GM21526 (cell line): ENCODE data around the gene GRAMD2B.
"Not testable (repeated sequence)": the region's sequence is repeated elsewhere in the genome, so short reads cannot be mapped to it uniquely, and the experiment has no call there.

Experiments
- ATAC-seq: cut with Tn5 transposase; IDR thresholded peaks from one replicate; pipeline ENCODE4 v1.9.1; 2021; ENCODE audit warnings: moderate library complexity; ENCODE audit not compliant: unreplicated experiment, low FRiP score

The GRAMD2B gene

GRCh38 chr5:126446498-126447224, 23.5 kb downstream of the GRAMD2B start:
- peak; percentile 26 for ATAC-seq

- no peak for ATAC-seq
Measured at GRCh38 chr5:126448720-126449119, 25.5 kb downstream of the GRAMD2B start.

GRCh38 chr5:126449751-126450271, 26.6 kb downstream of the GRAMD2B start:
- peak; percentile 81 for ATAC-seq

GRCh38 chr5:126450346-126450745, 27.1 kb downstream of the GRAMD2B start:
- ATAC-seq, result peak; percentile 69

- no peak for ATAC-seq
Measured at GRCh38 chr5:126450907-126451306, 27.7 kb downstream of the GRAMD2B start.

- no peak for ATAC-seq
Measured at GRCh38 chr5:126452477-126452876, 29.3 kb downstream of the GRAMD2B start.

GRCh38 chr5:126454081-126454480, 30.9 kb downstream of the GRAMD2B start:
- no peak for ATAC-seq

GRCh38 chr5:126454535-126454934, 31.3 kb downstream of the GRAMD2B start:
- ATAC-seq, result no peak

- no peak for ATAC-seq
Measured at GRCh38 chr5:126455264-126455663, 32.1 kb downstream of the GRAMD2B start.

- no peak for ATAC-seq
Measured at GRCh38 chr5:126455728-126456127, 32.5 kb downstream of the GRAMD2B start.

- ATAC-seq, result no peak
Measured at GRCh38 chr5:126456217-126456820, 33.1 kb downstream of the GRAMD2B start.

- no peak for ATAC-seq
Measured at GRCh38 chr5:126460459-126460858, 37.2 kb downstream of the GRAMD2B start.

GRCh38 chr5:126460977-126461376, 37.8 kb downstream of the GRAMD2B start:
- no peak for ATAC-seq

- no peak for ATAC-seq
Measured at GRCh38 chr5:126461838-126462237, 38.6 kb downstream of the GRAMD2B start.

GRCh38 chr5:126462239-126463014, 39.2 kb downstream of the GRAMD2B start:
- peak; percentile 74 for ATAC-seq

GRCh38 chr5:126464016-126464415, 40.8 kb downstream of the GRAMD2B start:
- ATAC-seq, result no peak

GRCh38 chr5:126464959-126465358, 41.8 kb downstream of the GRAMD2B start:
- ATAC-seq, result no peak

- no peak for ATAC-seq
Measured at GRCh38 chr5:126468091-126468490, 44.9 kb downstream of the GRAMD2B start.

GRCh38 chr5:126469536-126470316, 46.5 kb downstream of the GRAMD2B start:
- no peak for ATAC-seq

- not testable (repeated sequence) for ATAC-seq
Measured at GRCh38 chr5:126470529-126470928, 47.3 kb downstream of the GRAMD2B start.
